C4-2B (cell line): ENCODE measurements around the gene MCEE.
"Not testable (repeated sequence)": the region's sequence is repeated elsewhere in the genome, so short reads cannot be mapped to it uniquely, and the experiment has no call there.

Experiments used
- ZFX ChIP-seq: fragments of 450-650 bp; IDR thresholded peaks from 2 replicates; pipeline ENCODE4 v1.6.1; 2017
- TF ChIP-seq, protein P1 (sequence below): fragments of 450-650 bp; conservative IDR thresholded peaks from 2 replicates; pipeline ENCODE4 v1.5.1; 2017; ENCODE audit warnings: mild to moderate bottlenecking

GRCh38 chr2:71178836-71179235 lies 48.8 kb upstream of the MCEE start:
- TF ChIP-seq, protein P1, sequence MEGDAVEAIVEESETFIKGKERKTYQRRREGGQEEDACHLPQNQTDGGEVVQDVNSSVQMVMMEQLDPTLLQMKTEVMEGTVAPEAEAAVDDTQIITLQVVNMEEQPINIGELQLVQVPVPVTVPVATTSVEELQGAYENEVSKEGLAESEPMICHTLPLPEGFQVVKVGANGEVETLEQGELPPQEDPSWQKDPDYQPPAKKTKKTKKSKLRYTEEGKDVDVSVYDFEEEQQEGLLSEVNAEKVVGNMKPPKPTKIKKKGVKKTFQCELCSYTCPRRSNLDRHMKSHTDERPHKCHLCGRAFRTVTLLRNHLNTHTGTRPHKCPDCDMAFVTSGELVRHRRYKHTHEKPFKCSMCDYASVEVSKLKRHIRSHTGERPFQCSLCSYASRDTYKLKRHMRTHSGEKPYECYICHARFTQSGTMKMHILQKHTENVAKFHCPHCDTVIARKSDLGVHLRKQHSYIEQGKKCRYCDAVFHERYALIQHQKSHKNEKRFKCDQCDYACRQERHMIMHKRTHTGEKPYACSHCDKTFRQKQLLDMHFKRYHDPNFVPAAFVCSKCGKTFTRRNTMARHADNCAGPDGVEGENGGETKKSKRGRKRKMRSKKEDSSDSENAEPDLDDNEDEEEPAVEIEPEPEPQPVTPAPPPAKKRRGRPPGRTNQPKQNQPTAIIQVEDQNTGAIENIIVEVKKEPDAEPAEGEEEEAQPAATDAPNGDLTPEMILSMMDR: not testable (repeated sequence)
- not testable (repeated sequence) for TF ChIP-seq ZFX
